Measurements from ENCODE around the gene SSR1.
"Not testable (repeated sequence)": the region's sequence is repeated elsewhere in the genome, so short reads cannot be mapped to it uniquely, and the experiment has no call there.

SSR1 gene

GRCh38 chr6:7312616-7313504, at the start of gene SSR1:
Gene SSR1, minus strand, starts transcription at chr6:7313199. Its CDS starts 79 bp downstream, at chr6:7313120.
- peak; percentile 96 for DNase-seq (ENCODE audit: low spot score)

DNA sequence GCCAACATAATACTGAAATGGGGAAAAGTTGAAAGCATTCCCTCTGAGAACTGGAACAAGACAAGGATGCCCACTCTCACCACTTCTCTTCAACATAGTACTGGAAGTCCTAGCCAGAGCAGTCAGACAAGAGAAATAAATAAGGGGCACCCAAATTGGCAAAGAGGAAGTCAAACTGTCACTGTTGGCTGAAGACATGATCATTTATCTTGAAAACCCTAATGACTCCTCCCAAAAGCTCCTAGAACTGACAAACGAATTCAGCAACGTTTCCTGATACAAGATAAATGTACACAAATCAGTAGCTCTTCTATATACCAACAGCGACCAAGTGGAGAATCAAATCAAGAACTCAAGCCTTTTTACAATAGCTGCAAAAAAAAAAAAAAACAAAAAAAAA, 38.9 kb upstream of the SSR1 start:
- not testable (repeated sequence) for DNase-seq (ENCODE audit: low spot score)

GRCh38 chr6:7350591-7350990, 37.6 kb upstream of the SSR1 start:
- not testable (repeated sequence) for DNase-seq (ENCODE audit: low spot score)

- DNase-seq (ENCODE audit: low spot score), result peak; percentile 69
Measured at GRCh38 chr6:7347551-7347997, 34.6 kb upstream of the SSR1 start.

- DNase-seq (ENCODE audit: low spot score), result not testable (repeated sequence)
Measured at GRCh38 chr6:7344773-7345450, 31.9 kb upstream of the SSR1 start.

GRCh38 chr6:7343546-7344475, 30.8 kb upstream of the SSR1 start:
- DNase-seq (ENCODE audit: low spot score), result no peak

GRCh38 chr6:7341989-7342742, 29.2 kb upstream of the SSR1 start:
- peak; percentile 75 for DNase-seq (ENCODE audit: low spot score)

DNA sequence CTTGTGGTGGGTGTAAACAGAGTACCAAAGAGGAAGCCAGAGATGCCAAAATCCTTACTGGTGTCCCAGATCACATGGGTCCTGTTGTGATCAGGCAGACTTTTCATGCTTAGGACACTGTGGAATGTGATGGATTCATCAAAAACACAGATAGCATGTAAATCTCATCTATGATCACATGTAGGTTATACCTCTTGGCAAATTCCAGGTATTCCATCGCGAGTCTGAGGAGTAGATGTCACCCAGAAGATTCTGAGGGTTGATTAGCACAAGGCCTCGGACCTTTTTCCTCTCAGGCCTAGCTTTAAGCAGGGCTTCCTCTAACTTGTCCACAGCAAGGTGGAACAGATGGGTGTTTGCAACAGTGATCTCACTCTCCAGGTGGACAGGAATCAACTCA, 28.3 kb upstream of the SSR1 start:
- no peak for DNase-seq (ENCODE audit: low spot score)

GRCh38 chr6:7339007-7339732, 26.2 kb upstream of the SSR1 start:
- not testable (repeated sequence) for DNase-seq (ENCODE audit: low spot score)

DNA sequence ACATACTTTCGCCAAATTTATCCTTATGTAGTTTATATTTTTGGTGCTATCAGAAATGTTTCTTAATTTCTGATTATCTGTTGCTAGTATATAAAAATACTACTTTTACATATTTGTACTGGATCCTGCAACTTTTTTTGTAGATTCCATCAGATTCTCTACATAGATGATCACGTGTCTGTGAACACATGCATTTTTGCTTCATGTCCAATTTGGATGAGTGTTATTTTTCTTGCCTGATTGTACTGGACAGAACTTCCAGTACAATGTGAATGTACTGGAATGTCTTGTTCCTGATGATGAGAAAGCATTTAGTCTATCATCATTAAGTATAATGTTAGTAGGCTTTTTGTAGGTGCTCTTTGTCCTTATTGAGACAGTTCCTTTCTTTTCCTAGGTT, 25.0 kb upstream of the SSR1 start:
- no peak for DNase-seq (ENCODE audit: low spot score)

DNA sequence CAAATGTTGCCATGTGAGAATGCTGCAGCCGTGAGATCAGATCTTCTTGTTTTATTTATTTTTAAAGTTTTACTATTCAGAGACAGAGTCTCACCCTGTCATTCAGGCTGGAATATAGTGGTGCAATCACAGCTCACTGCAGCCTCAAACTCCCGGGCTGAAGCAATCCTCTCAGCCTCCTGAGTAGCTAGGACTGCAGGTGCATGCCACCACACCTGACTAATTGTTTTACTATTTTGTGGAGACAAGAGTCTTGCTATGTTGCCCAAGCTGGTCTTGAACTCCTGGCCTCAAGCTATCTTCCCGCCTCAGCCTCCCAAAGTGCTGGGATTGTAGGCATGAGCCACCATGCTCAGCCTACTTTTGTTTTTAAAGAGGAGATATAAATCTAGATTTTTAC, 22.5 kb upstream of the SSR1 start:
- DNase-seq (ENCODE audit: low spot score), result no peak

DNA sequence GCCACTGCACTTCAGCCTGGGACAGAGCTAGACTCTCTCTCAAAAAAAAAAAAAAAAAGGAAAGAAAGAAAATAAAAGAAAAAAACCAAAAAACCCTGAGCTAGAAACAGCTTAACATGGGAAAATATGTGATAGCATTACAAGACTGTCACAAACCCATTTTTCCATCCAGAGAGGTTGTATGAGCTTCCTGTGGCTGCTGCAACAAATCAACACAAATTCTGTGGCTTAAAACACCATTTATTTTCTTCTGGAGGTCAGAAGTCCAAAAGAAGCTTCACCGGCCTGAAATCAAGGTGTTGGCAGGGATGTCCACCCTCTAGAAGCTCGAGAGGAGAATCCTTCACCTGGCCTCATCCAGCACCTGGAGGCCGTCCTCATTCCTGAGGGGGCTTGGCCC, 21.7 kb upstream of the SSR1 start:
- DNase-seq (ENCODE audit: low spot score), result no peak

DNA sequence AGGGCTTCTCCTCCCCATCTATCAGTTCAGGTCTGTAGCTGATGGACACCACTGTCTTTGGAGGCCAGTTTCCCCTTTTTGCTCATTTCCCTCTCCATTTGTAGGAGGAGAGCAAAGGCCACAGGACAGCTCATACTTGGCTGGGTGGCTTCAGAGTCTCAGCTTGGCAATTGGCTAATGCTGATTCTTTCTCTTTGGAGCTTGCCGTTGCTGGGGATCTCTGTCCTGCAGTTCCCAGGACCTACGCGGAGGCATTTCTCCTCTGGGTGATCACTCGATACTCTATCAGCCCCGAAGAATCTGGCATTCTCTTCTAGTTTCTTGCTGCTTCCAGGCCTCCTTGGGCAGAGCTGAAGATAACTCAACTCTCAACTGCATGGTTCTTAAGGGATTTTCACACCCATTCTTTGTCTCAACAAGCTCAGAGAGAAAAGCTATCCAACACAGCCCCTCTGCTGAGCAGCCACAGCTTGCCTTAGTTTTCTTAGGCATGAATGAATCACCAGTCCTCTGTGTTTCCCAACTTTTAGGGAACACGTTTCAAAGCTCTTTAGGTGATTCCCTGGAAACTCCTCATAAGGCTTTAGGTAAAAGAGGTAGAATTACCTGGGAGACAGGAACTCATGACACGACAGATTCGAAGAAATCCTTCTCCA, 19.2 kb upstream of the SSR1 start:
- no peak for DNase-seq (ENCODE audit: low spot score)

GRCh38 chr6:7331452-7331851, 18.5 kb upstream of the SSR1 start:
- no peak for DNase-seq (ENCODE audit: low spot score)

DNA sequence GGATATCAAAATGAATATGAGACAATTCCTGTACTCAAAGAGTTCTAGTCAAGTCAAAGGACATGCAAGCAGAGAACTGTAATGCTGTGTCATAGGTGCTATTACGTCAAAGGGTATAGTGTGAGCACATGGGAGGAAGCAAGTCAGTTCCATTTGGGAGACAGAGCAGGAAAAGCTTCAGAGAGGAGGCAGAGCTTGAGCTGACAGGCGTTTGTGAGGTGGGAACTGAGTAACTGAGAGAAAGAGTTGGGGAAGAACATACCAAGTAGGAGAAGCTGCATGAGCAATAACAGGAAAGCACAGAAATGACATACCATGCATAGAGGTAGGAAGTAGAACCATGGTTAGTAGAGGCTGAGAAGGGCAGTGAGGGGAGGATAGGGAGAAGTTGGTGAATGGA, 15.2 kb upstream of the SSR1 start:
- no peak for DNase-seq (ENCODE audit: low spot score)

- no peak for DNase-seq (ENCODE audit: low spot score)
Measured at GRCh38 chr6:7325750-7326149, 12.8 kb upstream of the SSR1 start.

GRCh38 chr6:7324520-7324919, 11.5 kb upstream of the SSR1 start:
- DNase-seq (ENCODE audit: low spot score), result no peak

DNA sequence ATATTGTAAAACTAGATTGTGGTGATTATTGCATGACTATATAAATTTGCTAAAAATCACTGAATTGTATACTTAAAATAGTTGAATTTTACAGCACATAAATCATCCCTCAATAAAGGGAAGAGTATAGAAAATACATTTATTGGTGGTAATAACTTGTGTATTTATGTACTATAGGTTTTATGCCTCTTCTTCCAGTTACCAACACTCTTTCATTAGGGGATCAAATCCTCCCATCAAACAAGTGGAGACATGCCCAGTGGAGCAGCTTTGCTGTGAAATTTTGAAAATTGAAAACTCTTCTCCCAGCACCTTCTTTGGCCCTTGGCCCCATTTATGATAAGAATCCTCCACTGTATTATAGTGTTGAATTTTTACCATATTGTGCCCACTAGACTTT, 10.1 kb upstream of the SSR1 start:
- DNase-seq (ENCODE audit: low spot score), result no peak

- DNase-seq (ENCODE audit: low spot score), result not testable (repeated sequence)
Measured at GRCh38 chr6:7321866-7322265, 8.9 kb upstream of the SSR1 start.

DNA sequence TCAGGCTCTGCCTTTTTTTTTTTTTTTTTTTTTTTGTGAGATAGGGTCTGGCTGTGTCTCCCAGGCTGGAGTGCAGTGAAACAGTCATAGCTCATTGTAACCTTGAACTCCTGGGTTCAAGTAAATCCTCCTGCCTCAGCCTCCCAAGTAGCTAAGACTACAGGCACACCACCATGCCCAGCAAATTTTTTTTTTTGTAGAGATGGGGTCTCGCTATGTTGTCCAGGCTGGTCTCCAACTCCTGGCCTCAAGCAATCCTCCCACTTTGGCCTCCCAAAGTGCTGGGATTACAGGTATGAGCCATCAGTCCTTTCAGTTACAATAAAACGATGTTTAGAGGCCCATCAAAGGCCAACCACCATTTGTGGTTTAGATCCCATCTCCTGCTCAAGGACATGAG, 6.4 kb upstream of the SSR1 start:
- DNase-seq (ENCODE audit: low spot score), result not testable (repeated sequence)

All from SW480 (cell line).